Common myeloid progenitor, CD34-positive (primary cell): ENCODE data around the gene FAM162A.
A peak's percentile ranks its signal among the peaks of the same experiment; 100 is the strongest.

Experiments used
- CTCF ChIA-PET: fragments of 350-600 bp; sonication (Branson Sonifier 250); formaldehyde crosslinking; loops from one replicate; lab custom pipeline; 2021; ENCODE audit warnings: antibody characterized with exemption; lab: Charles Lee
- POLR2A ChIA-PET: fragments of 350-600 bp; sonication (Branson Sonifier 250); formaldehyde crosslinking; loops from one replicate; lab custom pipeline; 2021; ENCODE audit warnings: antibody characterized with exemption; lab: Charles Lee
- DNase-seq, 3 donors: peaks; one replicate each; pipeline versions ENCODE4 v3.0.0 to v3.0.0-alpha.2; 2013
- H3K27ac ChIP-seq, 2 experiments: 1 replicate in 1 of 2; 2 replicates in 1 of 2; pipeline ENCODE4 v1.7.0; 2013; ENCODE audit warnings: inconsistent platforms in 2 of 2, low read length in 2 of 2, mild to moderate bottlenecking in 2 of 2, low read depth in 1 of 2, moderate library complexity in 1 of 2; ENCODE audit not compliant: severe bottlenecking in 2 of 2, insufficient read depth in 1 of 2, poor library complexity in 1 of 2
- H3K27me3 ChIP-seq, 5 experiments: replicated peaks in 2 of 5; 1 replicate in 3 of 5; 2 replicates in 2 of 5; pipeline versions ENCODE4 v1.6.1 to v1.7.0; 2013; ENCODE audit warnings: low read length in 4 of 5, mild to moderate bottlenecking in 2 of 5, moderate library complexity in 2 of 5, inconsistent platforms in 1 of 5; ENCODE audit not compliant: insufficient read depth in 5 of 5, control insufficient read depth in 4 of 5
- H3K36me3 ChIP-seq, 4 experiments: 1 replicate in 2 of 4; 2 replicates in 2 of 4; pipeline versions ENCODE4 v1.6.1 to v1.7.0; 2013; ENCODE audit warnings: low read length in 3 of 4, control low read depth in 1 of 4, mild to moderate bottlenecking in 1 of 4; ENCODE audit not compliant: control insufficient read depth in 4 of 4, insufficient read depth in 4 of 4
- H3K4me1 ChIP-seq, 4 experiments: 1 replicate in 3 of 4; 2 replicates in 1 of 4; pipeline versions ENCODE4 v1.6.1 to v1.7.1; 2013; ENCODE audit warnings: low read length in 3 of 4, mild to moderate bottlenecking in 3 of 4, control low read depth in 1 of 4, inconsistent platforms in 1 of 4, moderate library complexity in 1 of 4; ENCODE audit not compliant: control insufficient read depth in 4 of 4, insufficient read depth in 4 of 4; ENCODE audit errors: control extremely low read depth in 1 of 4
- H3K4me3 ChIP-seq, 7 experiments: 1 replicate in 4 of 7; 2 replicates in 3 of 7; pipeline versions ENCODE4 v1.5.1 to v1.7.0; 2013; ENCODE audit warnings: mild to moderate bottlenecking in 7 of 7, low read length in 6 of 7, moderate library complexity in 6 of 7, inconsistent platforms in 2 of 7, low read depth in 2 of 7, control low read depth in 1 of 7; ENCODE audit not compliant: insufficient read depth in 4 of 7, control insufficient read depth in 1 of 7; ENCODE audit errors: extremely low read depth in 1 of 7
- H3K9me3 ChIP-seq, 5 experiments: 1 replicate in 4 of 5; 2 replicates in 1 of 5; pipeline versions ENCODE4 v1.6.1 to v1.7.1; 2013; ENCODE audit warnings: low read length in 4 of 5, mild to moderate bottlenecking in 2 of 5, inconsistent platforms in 1 of 5, low read depth in 1 of 5, moderate library complexity in 1 of 5; ENCODE audit not compliant: control insufficient read depth in 4 of 5, insufficient read depth in 2 of 5; ENCODE audit errors: control extremely low read depth in 1 of 5
- WGBS: methylation state at CpG from one replicate; pipeline ENCODE4 v1.1.5; 2013; ENCODE audit not compliant: insufficient coverage; 5-methylcytosine and 5-hydroxymethylcytosine counted together

FAM162A gene

DNA sequence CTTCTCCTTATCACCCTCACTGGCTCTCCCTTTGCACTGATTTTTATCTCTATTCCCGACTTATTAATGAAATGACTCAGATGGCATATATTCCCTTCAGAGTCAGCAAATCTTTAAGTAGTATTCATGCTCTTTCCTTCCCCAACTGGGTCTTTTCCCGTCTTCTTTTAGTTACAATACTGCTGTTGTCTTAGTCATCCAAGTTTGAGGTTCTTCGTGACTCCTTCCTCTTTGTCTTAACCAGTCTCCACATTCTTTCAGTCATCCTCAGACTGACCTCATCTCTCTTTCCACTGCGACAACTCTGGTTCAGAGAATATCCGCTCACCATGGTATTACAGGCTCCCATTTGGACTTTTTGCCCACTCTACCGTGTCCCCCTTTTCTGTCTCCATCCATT lies 19.5 kb downstream of the FAM162A start:
- POLR2A ChIA-PET: no interaction called here
- CTCF ChIA-PET: interaction anchor here (0.9 to 1.8 kb wide), 2 partner anchors 10 to 19 kb away, joined by 3 to 10 read pairs; partner anchors contain the start of gene FAM162A
- no peak overlapping the region for H3K4me3 ChIP-seq
- no peak overlapping the region for H3K27ac ChIP-seq
- H3K4me1 ChIP-seq: no peaks in the 10 kb centered on the region
- H3K27me3 ChIP-seq: no peaks in the 10 kb centered on the region
- no peaks in the 10 kb centered on the region for H3K9me3 ChIP-seq
- no peak for DNase-seq
- peaks cover 5 to 33% (median 28%) of the 10 kb centered on the region in 4 experiments for H3K36me3 ChIP-seq
- 93% methylated on average over 6 of the region's 6 CpGs for WGBS

DNA sequence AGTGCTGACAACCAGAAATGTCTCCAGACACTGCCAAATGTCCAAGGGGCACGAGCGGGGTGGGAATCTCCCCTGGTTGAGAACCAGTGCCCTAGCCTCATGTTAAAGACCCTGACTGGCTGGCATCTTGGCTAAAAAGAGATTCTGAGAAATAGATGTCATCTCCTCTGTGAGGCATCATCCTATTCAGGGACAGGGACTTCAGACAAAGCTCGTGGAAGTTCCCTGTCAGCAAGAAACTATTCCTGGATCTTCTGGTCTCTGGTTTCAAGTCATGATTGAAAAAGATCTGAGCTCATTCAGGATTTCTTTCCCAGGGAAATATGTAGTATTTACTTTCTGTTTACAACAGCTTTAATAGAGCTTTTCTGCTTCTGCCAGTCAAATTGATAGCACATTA lies 21.0 kb downstream of the FAM162A start:
- DNase-seq: no peak
- H3K9me3 ChIP-seq: no peaks in the 10 kb centered on the region
- ChIA-PET CTCF (no interaction called here), POLR2A (no interaction called here)
- no peak overlapping the region for H3K4me3 ChIP-seq
- peaks cover 5 to 39% (median 28%) of the 10 kb centered on the region in 4 experiments for H3K36me3 ChIP-seq
- no peak overlapping the region for H3K27ac ChIP-seq
- H3K27me3 ChIP-seq: no peaks in the 10 kb centered on the region
- 100% methylated on average over 3 of the region's 3 CpGs for WGBS
- peaks cover 3 to 12% (median 7%) of the 10 kb centered on the region in 4 experiments for H3K4me1 ChIP-seq

DNA sequence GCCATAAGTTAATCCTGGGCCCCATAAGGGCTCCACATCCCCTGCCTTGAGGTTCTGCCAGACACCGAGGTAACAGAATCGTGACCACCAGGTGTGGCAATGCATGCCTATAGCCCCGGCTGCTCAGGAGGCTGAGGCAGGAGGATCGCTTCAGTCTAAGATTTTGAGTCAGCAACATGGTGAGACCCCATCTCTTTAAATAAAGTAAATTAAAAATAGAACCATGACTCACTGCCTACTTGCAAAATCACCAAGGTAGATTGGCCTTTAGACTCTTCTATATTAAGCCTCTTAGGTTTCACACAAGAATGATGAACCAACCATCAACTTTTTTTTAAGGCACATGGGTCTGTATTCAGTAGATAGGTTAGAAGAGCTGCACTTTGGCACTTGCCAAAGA lies 22.2 kb downstream of the FAM162A start:
- Histone ChIP-seq H3K4me3 (no peak overlapping the region), H3K36me3 (peaks cover 5 to 44% (median 29%) of the 10 kb centered on the region in 4 experiments), H3K4me1 (peaks cover 3 to 14% (median 8%) of the 10 kb centered on the region in 4 experiments), H3K27me3 (no peaks in the 10 kb centered on the region), H3K27ac (no peak overlapping the region), H3K9me3 (no peaks in the 10 kb centered on the region)
- 100% methylated on average over 4 of the region's 4 CpGs for WGBS
- POLR2A ChIA-PET: no interaction called here
- CTCF ChIA-PET: interaction anchor here (1.0 to 1.4 kb wide), 2 partner anchors 13 to 22 kb away, joined by 4 to 6 read pairs; partner anchors contain the start of gene FAM162A
- DNase-seq: no peak

DNA sequence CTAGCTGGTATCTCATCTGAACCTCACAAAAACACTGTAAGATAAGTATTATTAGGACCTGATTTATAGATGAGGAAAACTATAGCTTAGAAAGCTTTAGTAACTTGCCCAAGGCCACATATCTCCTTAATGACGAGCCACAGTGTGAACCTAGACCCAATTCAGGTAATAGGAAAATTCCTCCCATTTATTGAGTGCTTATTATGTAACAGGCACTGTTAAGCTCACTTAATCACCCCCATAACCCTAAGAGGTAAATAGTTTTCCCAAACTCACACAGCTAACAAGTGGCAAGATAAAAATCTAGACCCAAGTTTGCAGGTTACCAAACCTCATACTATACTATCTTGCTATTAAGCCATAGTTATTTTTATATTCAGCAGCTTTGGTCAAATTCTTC lies 24.0 kb downstream of the FAM162A start:
- H3K36me3 ChIP-seq: peaks cover 5 to 50% (median 28%) of the 10 kb centered on the region in 4 experiments
- H3K4me1 ChIP-seq: peaks cover 5 to 21% (median 9%) of the 10 kb centered on the region in 4 experiments
- no CpG with 5 or more reads among the region's 1 CpG for WGBS
- no peak overlapping the region for H3K27ac ChIP-seq
- H3K9me3 ChIP-seq: no peaks in the 10 kb centered on the region
- DNase-seq: no peak
- POLR2A ChIA-PET: no interaction called here
- H3K27me3 ChIP-seq: no peaks in the 10 kb centered on the region
- CTCF ChIA-PET: interaction anchor here (0.7 to 2.3 kb wide), 6 partner anchors 9 to 308 kb away, joined by 3 to 14 read pairs (median 4); partner anchors contain the start of gene FAM162A
- no peak overlapping the region for H3K4me3 ChIP-seq

DNA sequence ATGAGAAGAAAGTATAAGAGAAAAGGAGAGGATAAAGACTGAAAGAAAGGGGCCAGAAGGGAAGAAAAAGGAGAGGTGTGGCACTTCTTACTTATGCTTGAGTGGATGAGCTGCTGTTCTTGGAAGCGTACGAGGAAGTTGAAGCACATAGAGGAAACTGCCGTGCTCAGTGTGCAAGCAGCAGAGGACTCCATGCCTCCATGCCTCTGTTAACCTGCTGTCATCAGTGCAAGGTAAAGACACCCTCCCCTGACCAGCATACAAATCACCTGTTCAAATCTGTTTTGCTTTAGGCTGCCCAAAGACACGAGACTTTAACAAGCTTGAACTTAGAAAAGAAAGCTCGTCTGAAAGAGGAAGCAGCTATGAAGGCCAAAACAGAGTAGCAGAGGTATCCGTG lies 25.5 kb downstream of the FAM162A start:
- 22% methylated on average over 6 of the region's 6 CpGs for WGBS
- H3K4me3 ChIP-seq: peak overlapping the region in 5 of 7 experiments; percentile 29 to 68 (median 54)
- peak; percentile 17 to 48 (median 39) for DNase-seq
- no peaks in the 10 kb centered on the region for H3K9me3 ChIP-seq
- POLR2A ChIA-PET: interaction anchor here (0.6 kb wide), 1 partner anchor 37 kb away, joined by 3 read pairs; no protein-coding TSS in a partner anchor
- H3K36me3 ChIP-seq: peaks cover 5 to 38% (median 20%) of the 10 kb centered on the region in 4 experiments
- no peaks in the 10 kb centered on the region for H3K27me3 ChIP-seq
- H3K4me1 ChIP-seq: peaks cover 8 to 23% (median 10%) of the 10 kb centered on the region in 4 experiments
- H3K27ac ChIP-seq: peak overlapping the region; percentile 20 to 58
- CTCF ChIA-PET: interaction anchor here (1.0 to 2.3 kb wide), 5 partner anchors 10 to 53 kb away, joined by 3 to 14 read pairs (median 5); no protein-coding TSS in a partner anchor

DNA sequence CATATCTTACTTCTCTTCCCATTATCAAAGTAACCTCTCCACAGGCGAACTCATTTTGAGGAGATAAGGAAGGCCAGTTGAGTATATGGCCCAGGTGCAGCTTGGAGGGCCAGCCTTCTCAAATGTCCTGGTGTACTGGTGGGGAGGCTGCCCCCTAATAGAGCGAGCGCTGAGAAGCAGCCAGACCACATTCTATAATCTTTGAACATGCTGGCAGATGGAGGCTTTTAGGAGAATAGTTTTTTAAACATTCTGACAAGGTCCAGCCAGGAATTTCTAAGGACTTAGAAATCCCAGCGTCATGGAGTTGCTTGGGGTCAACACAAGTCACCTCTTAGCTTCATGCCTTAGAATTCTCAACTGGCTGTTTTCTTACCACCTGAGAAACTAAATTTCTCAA lies 26.1 kb downstream of the FAM162A start:
- H3K4me1 ChIP-seq: peaks cover 10 to 30% (median 15%) of the 10 kb centered on the region in 4 experiments
- ChIA-PET POLR2A (interaction anchor here (0.6 kb wide), 1 partner anchor 38 kb away, joined by 3 read pairs; no protein-coding TSS in a partner anchor), CTCF (interaction anchor here (1.0 to 2.3 kb wide), 4 partner anchors 11 to 49 kb away, joined by 3 to 10 read pairs (median 5); no protein-coding TSS in a partner anchor)
- H3K27ac ChIP-seq: peak overlapping the region in 1 of 2 experiments; percentile 58
- H3K9me3 ChIP-seq: no peaks in the 10 kb centered on the region
- H3K4me3 ChIP-seq: no peak overlapping the region
- 100% methylated on average over 1 of the region's 4 CpGs for WGBS
- H3K27me3 ChIP-seq: no peaks in the 10 kb centered on the region
- no peak for DNase-seq
- peaks cover 5 to 38% (median 16%) of the 10 kb centered on the region in 4 experiments for H3K36me3 ChIP-seq

DNA sequence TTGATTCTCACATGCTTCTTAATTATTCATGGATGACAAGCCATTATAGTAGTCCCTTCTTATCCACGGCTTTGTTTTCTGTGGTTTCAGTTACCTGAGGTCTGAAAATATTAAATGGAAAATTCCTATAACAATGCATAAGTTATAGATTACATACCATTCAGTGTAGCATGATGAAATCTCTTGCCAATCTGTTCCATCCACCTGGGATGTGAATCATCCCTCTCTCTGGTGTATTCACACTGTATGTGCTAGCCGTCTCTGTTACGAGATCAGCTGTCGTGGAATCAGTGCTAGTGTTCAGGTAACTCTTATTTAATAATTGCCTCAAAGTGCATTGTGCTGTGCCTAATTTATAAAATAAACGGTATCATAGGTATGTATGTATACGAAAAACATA lies 26.7 kb downstream of the FAM162A start:
- Histone ChIP-seq H3K36me3 (peaks cover 5 to 37% (median 14%) of the 10 kb centered on the region in 4 experiments), H3K9me3 (no peaks in the 10 kb centered on the region), H3K4me1 (peaks cover 13 to 33% (median 19%) of the 10 kb centered on the region in 4 experiments), H3K27me3 (no peaks in the 10 kb centered on the region), H3K4me3 (no peak overlapping the region), H3K27ac (no peak overlapping the region)
- ChIA-PET CTCF (interaction anchor here (1.0 to 2.3 kb wide), 3 partner anchors 11 to 21 kb away, joined by 4 to 10 read pairs (median 6); no protein-coding TSS in a partner anchor), POLR2A (no interaction called here)
- no peak for DNase-seq
- WGBS: 100% methylated on average over 3 of the region's 6 CpGs
